Subcutaneous adipose tissue (tissue), 4 donors: ENCODE measurements around the gene METTL21A. TPM values are rescaled to one million over a fixed set of nuclear protein-coding genes. Genes with fewer than 3 reads are reported as not detected.

Experiments used
- total RNA-seq, 4 donors: library from RNA; depleted of rRNA; stranded (reverse); fragments of >200 nt; gene quantifications; one replicate each; pipeline ENCODE4 v1.1.0, GENCODE V29; 2016
- TF ChIP-seq, protein P1 (sequence below): fragments of 450-650 bp; IDR thresholded peaks from one replicate; pipeline ENCODE4 v1.5.1; 2016; ENCODE audit warnings: low read depth, mild to moderate bottlenecking, control low read depth, antibody characterized with exemption, moderate library complexity

Gene METTL21A
- total RNA-seq, 4 donors from 2014 or later: 11.0 to 25.1 (median 16.7) TPM

DNA sequence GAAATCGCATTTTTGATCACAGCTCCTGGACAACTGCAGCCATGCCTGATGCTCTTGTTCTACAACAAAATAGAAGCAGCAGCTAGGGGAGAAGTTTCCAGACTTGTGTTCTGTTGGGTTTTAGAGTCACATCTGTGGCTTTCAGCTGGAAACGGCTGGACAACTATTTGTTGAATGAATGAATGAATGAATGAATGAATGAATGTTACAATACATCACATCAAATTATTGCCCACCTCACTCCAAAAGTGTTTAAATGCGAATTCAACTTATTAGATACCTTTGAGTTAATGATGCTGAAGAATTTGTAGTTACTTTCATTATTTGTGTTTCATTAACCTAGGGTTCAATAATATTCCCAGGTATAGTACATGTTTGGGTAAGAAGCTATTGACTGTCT lies 8.5 kb upstream of the METTL21A start:
- TF ChIP-seq, protein P1, sequence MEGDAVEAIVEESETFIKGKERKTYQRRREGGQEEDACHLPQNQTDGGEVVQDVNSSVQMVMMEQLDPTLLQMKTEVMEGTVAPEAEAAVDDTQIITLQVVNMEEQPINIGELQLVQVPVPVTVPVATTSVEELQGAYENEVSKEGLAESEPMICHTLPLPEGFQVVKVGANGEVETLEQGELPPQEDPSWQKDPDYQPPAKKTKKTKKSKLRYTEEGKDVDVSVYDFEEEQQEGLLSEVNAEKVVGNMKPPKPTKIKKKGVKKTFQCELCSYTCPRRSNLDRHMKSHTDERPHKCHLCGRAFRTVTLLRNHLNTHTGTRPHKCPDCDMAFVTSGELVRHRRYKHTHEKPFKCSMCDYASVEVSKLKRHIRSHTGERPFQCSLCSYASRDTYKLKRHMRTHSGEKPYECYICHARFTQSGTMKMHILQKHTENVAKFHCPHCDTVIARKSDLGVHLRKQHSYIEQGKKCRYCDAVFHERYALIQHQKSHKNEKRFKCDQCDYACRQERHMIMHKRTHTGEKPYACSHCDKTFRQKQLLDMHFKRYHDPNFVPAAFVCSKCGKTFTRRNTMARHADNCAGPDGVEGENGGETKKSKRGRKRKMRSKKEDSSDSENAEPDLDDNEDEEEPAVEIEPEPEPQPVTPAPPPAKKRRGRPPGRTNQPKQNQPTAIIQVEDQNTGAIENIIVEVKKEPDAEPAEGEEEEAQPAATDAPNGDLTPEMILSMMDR: no peak

DNA sequence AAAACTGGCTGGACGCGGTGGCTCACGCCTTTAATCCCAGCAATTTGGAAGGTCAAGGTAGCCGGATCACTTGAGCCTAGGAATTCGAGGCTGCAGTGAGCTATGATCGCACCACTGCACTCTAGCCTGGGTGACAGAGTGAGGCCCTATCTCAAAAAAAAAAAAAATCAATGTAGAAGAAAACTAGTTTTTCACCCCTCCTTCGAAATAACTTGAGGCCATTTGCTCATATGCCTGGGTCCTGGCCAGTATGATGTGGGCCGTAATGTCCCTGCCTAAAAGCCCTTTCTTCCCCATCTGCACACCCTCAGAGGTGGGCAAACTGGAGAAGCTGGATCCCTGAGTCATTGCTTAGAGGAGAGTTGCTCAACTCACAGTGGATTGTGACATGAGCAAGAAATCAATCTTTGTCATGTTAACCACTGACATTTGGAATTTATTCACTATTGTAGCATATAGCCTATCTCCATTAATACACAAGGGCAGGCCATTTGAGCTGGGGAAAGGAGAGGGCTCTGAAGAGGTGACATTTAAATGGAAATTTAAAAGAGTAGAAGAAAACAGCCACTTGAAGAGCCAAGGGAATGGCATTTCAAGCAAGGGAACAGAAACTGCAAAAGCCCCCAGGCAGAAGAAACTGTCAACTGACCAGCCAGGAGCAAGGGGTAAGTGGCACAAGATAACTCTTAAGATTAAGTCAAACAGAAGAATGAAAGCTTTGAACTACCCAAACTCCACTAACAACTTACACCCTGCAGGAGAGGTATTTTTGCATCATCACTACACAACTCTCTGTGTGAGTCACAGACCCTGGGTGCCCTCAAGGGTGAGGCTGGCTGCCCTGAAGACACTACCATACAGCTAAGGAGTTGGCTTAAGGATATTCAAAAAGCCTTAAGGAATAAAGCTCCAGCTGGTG lies 7.6 kb upstream of the METTL21A start:
- TF ChIP-seq, protein P1: no peak

DNA sequence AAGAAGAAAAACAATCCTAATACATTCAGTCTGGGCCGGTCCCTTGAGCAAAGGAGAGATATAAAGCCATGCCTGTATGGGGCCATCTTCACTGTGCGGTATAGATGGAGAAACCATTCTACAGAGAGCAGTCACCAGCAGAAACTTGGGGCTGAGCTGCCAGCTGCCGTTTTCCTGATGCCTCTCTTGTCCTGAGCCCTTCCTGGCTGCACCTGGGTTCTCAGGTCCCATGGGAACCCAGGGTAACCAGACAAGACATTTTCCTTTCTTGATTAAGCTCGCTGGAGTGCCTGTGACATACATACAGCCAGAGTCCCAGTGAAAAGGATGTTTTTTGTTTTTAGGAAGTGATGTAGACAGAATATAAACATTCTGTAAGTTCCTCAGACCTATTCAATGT lies 5.3 kb upstream of the METTL21A start:
- TF ChIP-seq, protein P1: no peak

- TF ChIP-seq, protein P1: no peak
Measured at GRCh38 chr2:207629553-207629952, 4.4 kb upstream of the METTL21A start.

DNA sequence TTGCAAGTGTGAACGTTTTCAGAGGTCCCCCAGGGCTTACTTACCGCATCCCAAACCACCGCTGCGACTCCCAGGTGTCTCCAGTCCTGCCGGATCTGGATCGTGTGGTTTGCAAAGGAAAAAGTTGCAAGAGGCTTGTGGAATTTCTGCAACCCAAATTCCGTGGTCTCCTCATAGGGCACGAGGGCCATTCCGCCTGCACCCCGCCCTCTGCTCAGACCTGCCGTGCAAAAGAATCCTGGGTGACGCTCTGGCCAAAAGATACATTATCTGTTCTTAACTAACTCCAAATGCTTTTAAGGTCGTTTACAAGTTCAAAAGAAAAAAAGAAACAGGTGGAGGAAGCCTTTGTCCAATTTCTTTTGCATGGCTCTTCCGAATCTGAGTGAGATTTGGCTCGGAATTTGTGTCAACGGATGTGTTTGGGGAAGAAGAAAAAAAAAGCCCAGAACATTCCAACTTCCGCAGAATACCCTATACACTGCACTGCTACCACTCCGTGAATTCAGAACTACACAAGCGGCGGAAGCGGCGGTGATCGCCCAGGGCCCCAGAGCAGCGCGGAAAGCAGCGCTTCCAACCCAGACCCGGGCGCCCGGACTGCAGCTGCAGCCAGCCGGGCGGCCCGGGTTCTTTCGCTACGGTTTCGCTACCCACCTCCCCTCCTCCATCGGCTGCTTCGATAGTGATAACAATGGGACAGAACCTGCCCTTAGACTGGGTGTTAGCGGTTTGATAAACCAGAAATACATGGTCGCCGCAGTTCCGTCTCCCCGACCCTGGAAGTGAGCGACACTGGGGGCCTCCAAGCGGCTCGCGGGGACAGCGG lies 795 bp downstream of the METTL21A start:
- TF ChIP-seq, protein P1: no peak

GRCh38 chr2:207621501-207622039 lies 3.6 kb downstream of the METTL21A start:
- TF ChIP-seq, protein P1: no peak

DNA sequence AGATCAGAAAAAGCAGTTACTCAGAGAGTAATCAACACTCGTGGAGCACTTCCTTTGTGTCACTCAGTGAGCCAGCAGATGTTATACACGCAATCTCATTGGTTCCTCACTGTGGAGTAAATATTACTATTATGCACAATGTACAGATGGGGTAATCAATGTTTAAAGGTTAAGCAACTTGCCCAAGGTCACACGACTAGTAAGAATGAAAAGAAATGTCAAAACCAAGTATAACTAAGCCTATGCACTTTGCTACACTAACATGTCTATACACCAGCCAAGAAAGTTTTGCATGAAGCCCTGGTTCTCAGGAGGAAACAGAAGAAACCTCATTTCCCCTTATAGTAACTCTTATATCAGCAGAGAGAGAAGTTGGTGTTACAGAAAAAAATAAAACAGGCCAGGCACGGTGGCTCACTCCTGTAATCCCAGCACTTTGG lies 5.4 kb downstream of the METTL21A start:
- TF ChIP-seq, protein P1: no peak
